ENCODE results near the gene GABARAP.

The GABARAP gene

DNA sequence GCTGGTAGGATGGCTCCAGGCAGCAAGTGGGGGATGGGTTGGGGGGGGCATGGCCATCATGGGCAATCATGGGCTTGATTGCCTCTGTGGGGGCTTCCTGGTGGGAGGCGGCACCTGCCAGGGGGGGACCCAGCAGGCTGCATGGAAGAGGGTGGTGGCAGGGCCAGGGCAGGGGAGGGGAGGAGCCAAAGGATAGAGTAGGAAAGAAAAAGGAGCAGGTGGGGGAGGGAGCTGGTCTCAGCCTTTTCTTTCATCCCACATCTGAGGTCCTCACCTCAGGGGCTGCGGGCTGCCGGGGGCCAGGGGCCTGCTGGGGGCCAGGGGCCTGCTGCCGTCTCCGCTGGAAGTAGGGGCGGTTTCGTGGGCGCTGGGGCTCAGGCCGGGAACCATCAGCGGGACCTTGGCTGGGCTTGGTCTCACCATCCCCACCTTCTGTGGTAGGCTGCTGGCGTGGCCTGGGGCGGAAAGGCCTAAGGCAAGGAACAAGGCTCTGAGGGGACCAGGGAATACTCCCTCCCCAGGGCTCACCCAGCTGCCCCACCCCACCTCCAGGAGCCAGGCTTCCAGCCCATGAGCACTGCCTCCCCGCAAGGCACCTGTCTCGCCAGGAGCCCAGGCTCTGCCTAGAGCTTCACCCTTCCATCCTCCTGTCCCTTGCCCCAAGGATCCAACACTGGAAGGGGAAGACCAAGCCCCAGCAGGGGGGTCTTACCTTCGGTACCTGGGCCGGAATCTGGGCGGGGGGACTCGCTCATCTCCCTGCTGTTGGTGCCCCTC, 47.2 kb upstream of the GABARAP start:
- Histone ChIP-seq H3K4me1 (ENCODE audit: insufficient read depth, low read length, poor library complexity, severe bottlenecking) (no peaks in the 10 kb centered on the region), H3K27me3 (ENCODE audit: insufficient read depth, low read length, poor library complexity, severe bottlenecking) (no peaks in the 10 kb centered on the region), H4K20me1 (ENCODE audit: insufficient read depth, low read length, poor library complexity, severe bottlenecking) (no peaks in the 10 kb centered on the region), H3K4me2 (ENCODE audit: low read depth, low read length, poor library complexity, severe bottlenecking) (no peak overlapping the region), H3K9me3 (ENCODE audit: insufficient read depth, low read depth, low read length) (no peaks in the 10 kb centered on the region), H3K9ac (ENCODE audit: low read depth, low read length, poor library complexity, severe bottlenecking) (no peak overlapping the region), H3K79me2 (ENCODE audit: insufficient read depth, low read length) (no peaks in the 10 kb centered on the region), H2AFZ (ENCODE audit: low read length) (no peak overlapping the region), H3K36me3 (ENCODE audit: insufficient read depth, low read length) (no peaks in the 10 kb centered on the region), H3K9me2 (replicated peaks; ENCODE audit: low read depth, low read length) (no peaks in the 10 kb centered on the region), H3F3A (ENCODE audit: low read depth) (no peaks in the 10 kb centered on the region), H3K4me3 (ENCODE audit: low read length, poor library complexity, severe bottlenecking) (no peak overlapping the region)
- TF ChIP-seq EZH2phosphoT487 (IDR thresholded peaks at IDR 0.05; ENCODE audit: borderline replicate concordance) (no peak), CTCF (conservative IDR thresholded peaks at IDR 0.05; ENCODE audit: low read length) (no peak)

DNA sequence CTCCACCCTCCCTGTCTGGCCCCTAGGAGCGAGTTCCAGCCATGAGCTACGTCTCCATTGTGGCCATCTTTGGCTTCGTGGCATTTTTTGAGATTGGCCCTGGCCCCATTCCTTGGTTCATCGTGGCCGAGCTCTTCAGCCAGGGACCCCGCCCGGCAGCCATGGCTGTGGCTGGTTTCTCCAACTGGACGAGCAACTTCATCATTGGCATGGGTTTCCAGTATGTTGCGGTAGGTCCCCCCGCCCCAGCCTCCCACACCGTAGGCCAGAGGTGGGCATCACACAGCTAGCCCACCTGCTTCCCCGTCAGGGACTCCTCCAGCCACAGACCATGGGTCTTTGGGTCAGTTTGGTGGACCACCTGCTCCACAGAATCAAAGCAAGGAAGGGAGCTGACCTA, 43.4 kb upstream of the GABARAP start:
- 0 out of 2 replicates have a peak, but pooled peaks cover 3% of the 10 kb centered on the region for H3F3A ChIP-seq (ENCODE audit: low read depth)
- H3K27me3 ChIP-seq (ENCODE audit: insufficient read depth, low read length, poor library complexity, severe bottlenecking) = no peaks in the 10 kb centered on the region
- H3K4me1 ChIP-seq (ENCODE audit: insufficient read depth, low read length, poor library complexity, severe bottlenecking) = peaks cover 13% of the 10 kb centered on the region
- no peaks in the 10 kb centered on the region for H3K9me2 ChIP-seq (replicated peaks; ENCODE audit: low read depth, low read length)
- H3K79me2 ChIP-seq (ENCODE audit: insufficient read depth, low read length) = no peaks in the 10 kb centered on the region
- no peak overlapping the region for H3K4me2 ChIP-seq (ENCODE audit: low read depth, low read length, poor library complexity, severe bottlenecking)
- TF ChIP-seq EZH2phosphoT487 (IDR thresholded peaks at IDR 0.05; ENCODE audit: borderline replicate concordance) = no peak
- no peak for TF ChIP-seq CTCF (conservative IDR thresholded peaks at IDR 0.05; ENCODE audit: low read length)
- no peaks in the 10 kb centered on the region for H3K36me3 ChIP-seq (ENCODE audit: insufficient read depth, low read length)
- no peak overlapping the region for H3K9ac ChIP-seq (ENCODE audit: low read depth, low read length, poor library complexity, severe bottlenecking)
- no peak overlapping the region for H2AFZ ChIP-seq (ENCODE audit: low read length)
- H3K4me3 ChIP-seq (ENCODE audit: low read length, poor library complexity, severe bottlenecking) = no peak overlapping the region
- no peaks in the 10 kb centered on the region for H4K20me1 ChIP-seq (ENCODE audit: insufficient read depth, low read length, poor library complexity, severe bottlenecking)
- H3K9me3 ChIP-seq (ENCODE audit: insufficient read depth, low read depth, low read length) = no peaks in the 10 kb centered on the region

DNA sequence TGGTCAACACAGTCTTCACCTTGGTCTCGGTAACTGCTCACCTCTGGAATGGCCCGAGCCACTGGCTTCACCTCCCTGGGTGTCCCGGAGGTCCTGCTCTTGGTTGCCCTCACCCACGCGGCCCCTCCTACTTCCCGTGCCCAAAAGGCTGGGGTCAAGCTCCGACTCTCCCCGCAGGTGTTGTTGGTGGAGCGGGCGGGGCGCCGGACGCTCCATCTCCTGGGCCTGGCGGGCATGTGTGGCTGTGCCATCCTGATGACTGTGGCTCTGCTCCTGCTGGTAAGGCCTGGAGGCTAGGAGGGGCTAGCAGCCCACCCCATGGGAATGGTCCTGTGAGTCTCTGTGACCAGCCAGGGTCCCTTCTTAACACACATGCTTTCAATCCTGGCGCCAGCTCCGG, 42.7 kb upstream of the GABARAP start:
- peaks cover 13% of the 10 kb centered on the region for H3K4me1 ChIP-seq (ENCODE audit: insufficient read depth, low read length, poor library complexity, severe bottlenecking)
- TF ChIP-seq CTCF (conservative IDR thresholded peaks at IDR 0.05; ENCODE audit: low read length) (no peak), EZH2phosphoT487 (IDR thresholded peaks at IDR 0.05; ENCODE audit: borderline replicate concordance) (no peak)
- H4K20me1 ChIP-seq (ENCODE audit: insufficient read depth, low read length, poor library complexity, severe bottlenecking) = no peaks in the 10 kb centered on the region
- H3K4me3 ChIP-seq (ENCODE audit: low read length, poor library complexity, severe bottlenecking) = no peak overlapping the region
- H3K9ac ChIP-seq (ENCODE audit: low read depth, low read length, poor library complexity, severe bottlenecking) = no peak overlapping the region
- H3K9me3 ChIP-seq (ENCODE audit: insufficient read depth, low read depth, low read length) = no peaks in the 10 kb centered on the region
- H3F3A ChIP-seq (ENCODE audit: low read depth) = 0 out of 2 replicates have a peak, but pooled peaks cover 3% of the 10 kb centered on the region
- no peak overlapping the region for H3K4me2 ChIP-seq (ENCODE audit: low read depth, low read length, poor library complexity, severe bottlenecking)
- no peaks in the 10 kb centered on the region for H3K36me3 ChIP-seq (ENCODE audit: insufficient read depth, low read length)
- H3K27me3 ChIP-seq (ENCODE audit: insufficient read depth, low read length, poor library complexity, severe bottlenecking) = no peaks in the 10 kb centered on the region
- no peak overlapping the region for H2AFZ ChIP-seq (ENCODE audit: low read length)
- no peaks in the 10 kb centered on the region for H3K79me2 ChIP-seq (ENCODE audit: insufficient read depth, low read length)
- H3K9me2 ChIP-seq (replicated peaks; ENCODE audit: low read depth, low read length) = no peaks in the 10 kb centered on the region
